HG02884 (cell line): Measurements from ENCODE around the gene KIAA2012.
"Not testable (repeated sequence)": the region's sequence is repeated elsewhere in the genome, so short reads cannot be mapped to it uniquely, and the experiment has no call there.

ENCODE experiments used
- ATAC-seq: cut with Tn5 transposase; IDR thresholded peaks from one replicate; pipeline ENCODE4 v1.9.1; 2021; ENCODE audit warnings: mild to moderate bottlenecking, moderate library complexity; ENCODE audit not compliant: unreplicated experiment

Gene KIAA2012

GRCh38 chr2:202114291-202114690 lies 41.2 kb downstream of the KIAA2012 start:
- ATAC-seq: no peak

- no peak for ATAC-seq
These were observed 41.7 kb downstream of the KIAA2012 start for GRCh38 chr2:202114795-202115194.

DNA sequence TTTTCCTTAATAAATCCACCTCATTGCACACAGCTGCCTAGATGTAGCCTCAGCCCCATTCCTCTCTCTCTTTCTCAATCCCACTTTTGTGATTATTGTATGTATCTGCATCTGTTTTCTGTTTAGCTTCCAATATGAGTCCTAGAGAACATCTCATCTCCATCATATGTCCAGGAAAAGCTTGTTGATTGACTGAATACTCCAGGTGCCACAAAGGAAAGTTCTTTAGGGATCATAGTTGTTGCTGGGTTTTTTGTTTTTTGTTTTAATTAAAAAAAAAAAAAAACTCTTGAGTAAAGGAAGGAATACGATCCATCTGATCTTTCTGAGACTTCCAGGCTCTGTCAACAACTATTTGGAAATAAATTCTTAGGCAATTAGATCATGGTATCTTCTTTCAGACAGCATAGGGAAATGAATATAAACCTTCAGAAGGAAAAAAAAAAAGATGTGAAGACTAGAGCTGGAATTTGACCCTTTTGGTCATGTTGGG lies 42.5 kb downstream of the KIAA2012 start:
- ATAC-seq: no peak

- no peak for ATAC-seq
These were observed 43.6 kb downstream of the KIAA2012 start for GRCh38 chr2:202116691-202117090.

DNA sequence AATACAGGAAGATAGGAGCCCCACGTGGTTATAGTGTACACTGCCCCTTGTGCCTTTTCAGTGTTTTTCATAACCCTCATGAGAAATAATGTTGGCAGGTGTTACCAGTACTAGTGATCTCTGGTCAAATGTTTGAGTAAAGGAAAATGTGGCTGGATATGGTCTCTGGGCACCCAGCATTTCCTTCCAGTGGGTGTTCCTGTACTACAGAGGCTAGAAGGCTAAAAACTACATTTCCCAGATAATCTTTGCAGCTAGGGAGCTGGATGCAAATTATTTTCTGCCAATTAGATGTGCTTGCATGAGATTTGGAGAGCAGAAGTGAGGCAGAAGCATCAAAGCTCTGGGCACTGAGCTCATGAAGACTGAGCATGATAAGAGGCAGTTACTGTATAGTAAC lies 45.1 kb downstream of the KIAA2012 start:
- no peak for ATAC-seq

DNA sequence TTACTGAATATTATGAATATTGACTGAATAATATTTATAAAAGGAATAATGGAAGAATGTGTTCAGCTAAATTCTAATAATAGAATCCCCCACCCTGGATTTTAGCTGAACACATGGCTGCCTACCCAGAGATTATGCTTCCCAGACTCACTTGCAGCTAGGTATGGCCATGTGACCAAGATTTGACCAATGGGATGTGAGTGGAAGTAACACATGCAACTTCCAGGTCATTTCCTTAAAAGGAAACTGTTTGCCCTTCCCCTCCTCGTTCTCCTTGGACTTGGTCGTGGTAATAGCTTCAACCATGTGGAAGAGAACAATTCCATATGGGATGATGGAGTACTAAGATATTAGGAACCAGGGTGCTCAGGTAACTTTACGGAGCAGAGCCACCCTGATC lies 47.8 kb downstream of the KIAA2012 start:
- no peak for ATAC-seq

DNA sequence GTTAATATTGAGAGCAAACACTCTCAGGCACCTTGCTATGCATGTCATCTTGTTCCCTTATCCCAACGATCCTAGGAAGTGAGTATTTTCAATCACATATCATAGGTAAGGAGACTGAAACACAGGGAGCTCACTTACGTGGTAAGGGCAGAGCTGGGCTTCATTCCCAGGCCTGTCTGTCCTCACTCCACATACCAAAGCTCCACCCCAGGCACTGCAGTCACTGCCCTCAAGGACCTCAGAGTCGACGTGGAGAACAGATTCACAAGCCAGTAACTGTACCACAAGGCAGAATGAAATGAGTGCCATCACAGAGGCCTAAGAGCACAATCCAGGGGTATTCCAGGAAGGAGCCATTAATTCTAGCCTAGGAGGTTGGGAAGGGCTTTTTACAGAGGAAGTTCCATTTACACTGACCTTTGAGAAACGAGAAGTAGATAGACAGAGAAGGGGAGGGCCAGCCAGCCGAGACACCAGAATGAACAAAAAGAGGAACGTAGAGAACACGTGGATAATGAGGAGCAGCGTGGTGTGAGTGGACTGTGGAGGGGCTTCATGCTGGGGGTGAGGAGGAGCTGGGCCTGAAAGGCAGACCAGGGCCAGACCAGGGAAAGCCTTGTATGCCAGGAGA lies 48.6 kb downstream of the KIAA2012 start:
- ATAC-seq: no peak

DNA sequence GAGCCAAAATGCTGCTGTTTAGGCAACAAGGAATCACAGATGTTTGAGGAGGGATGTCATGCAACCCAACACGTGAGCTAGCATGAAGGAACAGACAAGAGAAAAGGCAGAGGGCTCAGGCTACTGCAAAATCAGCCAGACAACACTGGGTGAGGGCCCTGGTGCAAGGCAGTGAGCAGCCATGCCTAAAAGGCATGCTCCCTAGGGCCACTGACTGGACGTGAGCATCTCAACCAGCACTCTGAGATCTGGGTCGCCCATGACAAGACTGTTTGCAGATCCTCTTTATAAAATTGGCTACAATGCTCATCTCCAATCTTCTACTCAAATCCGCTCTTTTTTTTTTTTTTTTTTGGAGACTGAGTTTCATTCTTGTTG lies 49.1 kb downstream of the KIAA2012 start:
- ATAC-seq: no peak

DNA sequence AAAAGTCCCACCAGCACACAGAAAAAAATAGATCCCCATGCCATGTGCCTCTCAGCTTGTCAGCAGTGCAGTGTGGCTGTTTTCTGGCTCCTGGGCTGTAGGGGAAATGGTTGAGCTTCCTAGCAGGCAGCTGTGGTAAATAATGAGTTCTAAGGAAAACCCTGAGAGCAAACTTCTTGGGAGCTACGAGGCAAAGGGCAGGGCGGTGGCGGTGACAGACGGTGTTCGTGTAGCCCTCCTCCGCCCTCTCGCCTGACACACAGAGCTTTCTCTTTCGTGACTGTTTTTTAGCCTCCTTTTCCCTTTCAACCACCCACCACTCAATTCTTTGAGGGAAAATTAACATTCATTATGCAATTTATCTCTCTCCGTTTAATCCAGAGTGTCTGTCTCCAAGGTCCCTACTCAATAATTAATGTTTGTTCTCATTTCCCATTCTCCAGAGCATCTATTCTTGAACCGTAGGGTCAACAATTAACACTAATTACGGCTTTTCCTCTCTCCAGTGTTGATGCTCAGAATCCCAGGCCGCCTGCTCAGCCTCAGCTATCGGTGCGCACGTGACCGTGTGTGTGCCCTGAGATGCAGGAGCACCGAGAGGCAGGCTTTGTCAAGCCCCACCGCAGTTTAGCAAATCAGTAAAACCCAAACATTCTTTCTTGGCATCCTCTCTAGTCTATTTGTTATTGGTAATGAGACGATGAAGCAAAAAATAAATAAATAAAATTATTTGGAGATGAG lies 50.1 kb downstream of the KIAA2012 start:
- ATAC-seq: no peak

GRCh38 chr2:202124286-202124685 lies 51.2 kb downstream of the KIAA2012 start:
- no peak for ATAC-seq

DNA sequence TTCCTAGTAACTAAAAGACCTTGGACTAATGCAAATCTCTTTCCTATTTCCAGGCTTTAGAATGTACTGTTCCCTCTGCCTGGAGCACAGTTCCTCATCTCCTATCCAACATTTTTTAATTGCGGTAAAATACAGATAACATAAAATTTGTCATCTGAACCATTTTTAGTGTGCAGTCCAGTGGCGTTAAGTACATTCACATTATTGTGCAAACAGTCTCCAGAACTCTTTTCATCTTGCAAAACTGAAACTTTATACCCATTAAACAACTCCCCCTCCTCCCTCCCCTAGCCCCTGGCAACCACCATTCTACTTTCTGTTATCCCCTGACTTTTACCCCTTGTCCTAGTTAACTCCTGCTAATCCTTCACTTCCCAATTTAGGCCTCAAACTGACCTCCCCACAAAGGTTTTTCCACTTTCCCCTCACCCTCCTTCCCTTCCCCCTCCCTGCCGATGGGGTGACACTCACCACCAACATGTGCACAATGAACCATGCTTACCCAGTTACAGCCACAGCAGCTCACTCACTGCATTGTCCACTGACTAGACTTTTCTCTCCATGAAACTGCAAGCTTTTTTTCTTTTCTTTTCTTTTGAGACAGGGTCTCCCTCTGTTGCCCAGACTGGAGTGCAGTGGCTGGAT lies 54.8 kb downstream of the KIAA2012 start:
- no peak for ATAC-seq

DNA sequence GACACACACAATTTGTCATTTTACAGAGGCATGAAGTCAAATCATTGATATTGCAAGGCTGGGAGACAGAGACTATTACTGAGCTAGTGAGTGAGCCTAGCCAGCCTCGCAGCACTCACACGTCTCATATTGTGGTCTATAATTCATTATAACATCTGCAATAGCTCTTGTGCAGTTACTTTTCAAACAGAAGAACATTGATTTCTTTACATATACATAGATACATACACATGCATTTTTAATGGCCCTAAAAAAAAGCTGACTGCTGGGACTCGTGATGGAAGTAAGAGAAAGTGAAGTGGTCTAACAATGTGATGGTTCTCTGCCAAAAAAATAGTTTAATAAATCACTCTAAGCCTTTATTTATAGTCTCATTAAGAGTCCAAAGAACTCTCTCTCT lies 56.8 kb downstream of the KIAA2012 start:
- ATAC-seq: no peak

DNA sequence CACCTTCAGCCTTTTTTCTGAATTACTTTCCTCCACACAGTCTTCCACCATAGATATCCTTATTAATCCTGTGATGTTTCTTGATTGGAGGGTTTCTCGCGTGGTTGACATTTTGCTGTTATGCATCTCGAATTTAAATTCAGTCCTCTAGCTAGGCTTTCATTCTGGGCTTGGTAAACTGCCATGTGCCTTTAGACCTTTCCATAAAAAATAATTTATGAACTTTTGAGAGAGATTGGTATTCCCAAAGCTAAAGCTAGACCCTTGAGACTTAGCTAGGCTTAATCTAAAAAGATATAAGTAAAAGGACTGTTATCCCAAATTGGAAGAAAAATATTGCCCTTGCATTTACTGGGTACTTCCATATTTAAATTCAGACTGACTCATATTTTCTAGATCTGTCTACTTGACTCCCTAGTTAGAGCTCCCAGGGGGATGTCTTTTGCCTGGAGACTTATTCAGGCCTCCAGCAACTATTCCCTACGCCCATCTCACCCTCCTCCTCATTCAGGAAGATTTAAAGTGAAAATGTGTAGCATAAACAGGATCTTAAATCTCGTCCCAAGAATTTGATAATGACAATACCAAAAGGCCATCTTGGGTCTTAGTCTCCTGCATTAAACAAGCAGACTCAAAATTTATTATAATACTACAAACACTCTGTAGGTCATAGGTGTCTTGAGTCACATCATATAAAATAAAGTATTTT lies 60.3 kb downstream of the KIAA2012 start:
- ATAC-seq: no peak

GRCh38 chr2:202133909-202134265 lies 60.8 kb downstream of the KIAA2012 start:
- no peak for ATAC-seq

DNA sequence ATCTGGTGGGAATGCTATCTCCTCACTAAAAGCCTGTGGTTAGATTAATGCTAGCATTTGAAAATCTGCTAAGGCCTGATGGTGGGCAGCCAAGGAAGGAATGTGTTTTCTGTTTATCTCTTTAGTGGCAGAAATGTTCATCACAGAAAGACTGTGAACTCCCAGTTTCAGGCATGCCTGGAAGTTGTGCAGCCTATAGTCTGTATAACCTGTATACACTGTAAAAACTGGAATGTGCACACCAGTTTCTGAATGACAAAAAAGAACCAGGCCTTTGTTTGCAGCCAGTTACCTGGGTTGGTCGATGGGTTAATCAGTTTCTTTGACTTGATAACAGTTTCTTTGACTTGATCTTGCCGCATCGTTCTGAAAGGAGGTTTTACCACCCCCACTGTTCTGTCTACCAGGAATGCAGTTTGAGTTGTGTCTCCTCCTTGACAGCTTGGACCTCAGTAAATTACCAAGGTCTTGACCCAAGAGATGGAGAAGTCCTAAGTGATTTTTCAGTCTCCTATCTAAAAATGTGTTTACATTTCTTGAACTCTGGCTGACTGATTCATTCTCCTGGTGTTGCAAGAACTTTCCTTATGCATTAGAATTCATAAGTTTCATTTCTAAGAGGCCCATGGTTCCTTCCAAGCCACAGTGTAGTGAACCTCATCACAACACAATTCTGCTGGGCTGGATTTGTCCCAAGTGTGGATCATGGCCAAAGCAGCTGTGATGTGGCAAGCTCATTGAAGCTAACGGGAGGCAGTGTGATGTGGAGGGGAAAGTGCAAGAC lies 62.2 kb downstream of the KIAA2012 start:
- no peak for ATAC-seq

- ATAC-seq: not testable (repeated sequence)
These were observed 63.0 kb downstream of the KIAA2012 start for GRCh38 chr2:202136039-202136438.

DNA sequence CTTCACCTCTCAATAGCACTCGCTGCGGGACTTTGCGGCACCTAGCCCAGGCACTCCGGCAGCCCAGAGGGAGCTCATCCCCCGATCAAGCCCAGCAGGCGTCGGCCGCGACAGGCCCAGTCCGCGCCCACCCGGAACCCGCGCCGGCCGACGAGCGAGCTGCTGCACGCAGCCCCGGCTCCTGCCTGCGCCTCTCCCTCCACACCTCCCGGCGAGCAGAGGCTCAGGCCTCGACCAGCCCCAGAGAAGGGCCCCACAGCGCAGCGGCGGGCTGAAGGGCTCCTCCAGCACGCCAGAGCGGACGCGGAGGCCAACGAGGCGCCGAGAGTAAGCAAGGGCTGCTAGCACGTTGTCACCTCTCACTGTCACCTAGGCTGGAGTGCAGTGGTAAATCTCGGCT lies 63.5 kb downstream of the KIAA2012 start:
- no peak for ATAC-seq

GRCh38 chr2:202140522-202141252 lies 67.6 kb downstream of the KIAA2012 start:
- ATAC-seq: no peak

GRCh38 chr2:202141329-202141947 lies 68.4 kb downstream of the KIAA2012 start:
- no peak for ATAC-seq

GRCh38 chr2:202142540-202142939 lies 69.5 kb downstream of the KIAA2012 start:
- ATAC-seq: no peak
